ENCODE data around the gene PIN1.
"Not testable (repeated sequence)": the region's sequence is repeated elsewhere in the genome, so short reads cannot be mapped to it uniquely, and the experiment has no call there.

PIN1 gene

GRCh38 chr19:9818734-9819595 lies 16.2 kb upstream of the PIN1 start, which contains the start of gene FBXL12:
TSS of gene FBXL12 (minus strand) at chr19:9819079. CDS start at chr19:9818813, 266 bp downstream.
- H3K36me3 ChIP-seq (ENCODE audit: control insufficient read depth, insufficient read depth, low read length), result no peaks in the 10 kb centered on the region
- H3K4me3 ChIP-seq (ENCODE audit: low read length), result peak within 1 kb of the TSS; percentile 75
- no CpG with 5 or more reads among the region's 82 CpGs for WGBS (ENCODE audit: insufficient coverage, insufficient read length)
- H3K9me3 ChIP-seq (ENCODE audit: control insufficient read depth, insufficient read depth, low read length), result no peaks in the 10 kb centered on the region
- H3K4me1 ChIP-seq (ENCODE audit: control insufficient read depth, insufficient read depth, low read length), result no peaks in the 10 kb centered on the region
- DNase-seq (ENCODE audit: low read depth, low spot score), result peak; percentile 99
- no peak within 1 kb of the TSS for H3K27ac ChIP-seq (ENCODE audit: low read length)
- no peaks in the 10 kb centered on the region for H3K27me3 ChIP-seq (ENCODE audit: control insufficient read depth, insufficient read depth, low read length)

DNA sequence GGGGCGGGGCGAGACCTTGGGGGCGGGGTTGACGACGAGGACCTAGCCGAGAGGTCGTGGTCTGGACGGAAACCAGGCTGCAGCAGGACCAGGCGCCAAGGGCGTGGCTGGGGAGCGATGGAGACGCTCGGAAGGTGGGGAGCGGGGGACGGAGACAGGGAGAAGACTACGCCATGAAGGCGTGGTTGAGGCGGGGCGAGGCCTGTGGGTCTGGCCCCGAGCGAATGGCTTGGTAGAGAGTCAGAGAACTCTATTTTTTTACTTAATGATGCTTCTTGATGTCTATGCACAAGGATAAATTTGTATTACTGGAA lies 15.6 kb upstream of the PIN1 start:
- H3K4me1 ChIP-seq (ENCODE audit: control insufficient read depth, insufficient read depth, low read length), result no peaks in the 10 kb centered on the region
- H3K27ac ChIP-seq (ENCODE audit: low read length), result no peak overlapping the region
- DNase-seq (ENCODE audit: low read depth, low spot score), result peak; percentile 93
- no peaks in the 10 kb centered on the region for H3K9me3 ChIP-seq (ENCODE audit: control insufficient read depth, insufficient read depth, low read length)
- H3K4me3 ChIP-seq (ENCODE audit: low read length), result no peak overlapping the region
- no CpG with 5 or more reads among the region's 21 CpGs for WGBS (ENCODE audit: insufficient coverage, insufficient read length)
- no peaks in the 10 kb centered on the region for H3K27me3 ChIP-seq (ENCODE audit: control insufficient read depth, insufficient read depth, low read length)
- H3K36me3 ChIP-seq (ENCODE audit: control insufficient read depth, insufficient read depth, low read length), result no peaks in the 10 kb centered on the region

- not testable (repeated sequence) for H3K9me3 ChIP-seq (ENCODE audit: control insufficient read depth, insufficient read depth, low read length); H3K4me1 ChIP-seq (ENCODE audit: control insufficient read depth, insufficient read depth, low read length); DNase-seq (ENCODE audit: low read depth, low spot score); H3K27me3 ChIP-seq (ENCODE audit: control insufficient read depth, insufficient read depth, low read length); H3K36me3 ChIP-seq (ENCODE audit: control insufficient read depth, insufficient read depth, low read length); H3K4me3 ChIP-seq (ENCODE audit: low read length); H3K27ac ChIP-seq (ENCODE audit: low read length)
- no CpG with 5 or more reads among the region's 8 CpGs for WGBS (ENCODE audit: insufficient coverage, insufficient read length)
Observed at GRCh38 chr19:9820034-9820433, 15.1 kb upstream of the PIN1 start.

GRCh38 chr19:9823816-9824215 lies 11.3 kb upstream of the PIN1 start:
- Histone ChIP-seq H3K4me3 (ENCODE audit: low read length) (no peak overlapping the region), H3K4me1 (ENCODE audit: control insufficient read depth, insufficient read depth, low read length) (peaks cover 2% of the 10 kb centered on the region; the same call in 1 of the 2 replicates), H3K9me3 (ENCODE audit: control insufficient read depth, insufficient read depth, low read length) (no peaks in the 10 kb centered on the region), H3K27me3 (ENCODE audit: control insufficient read depth, insufficient read depth, low read length) (no peaks in the 10 kb centered on the region), H3K36me3 (ENCODE audit: control insufficient read depth, insufficient read depth, low read length) (no peaks in the 10 kb centered on the region), H3K27ac (ENCODE audit: low read length) (no peak overlapping the region)
- WGBS (ENCODE audit: insufficient coverage, insufficient read length), result no CpG with 5 or more reads among the region's 5 CpGs
- no peak for DNase-seq (ENCODE audit: low read depth, low spot score)

GRCh38 chr19:9827289-9828238 lies 7.6 kb upstream of the PIN1 start, which contains the start of gene UBL5:
TSS of gene UBL5 (plus strand) at chr19:9827918. CDS start at chr19:9828338, 420 bp downstream.
- Histone ChIP-seq H3K36me3 (ENCODE audit: control insufficient read depth, insufficient read depth, low read length) (no peaks in the 10 kb centered on the region), H3K27ac (ENCODE audit: low read length) (no peak within 1 kb of the TSS), H3K9me3 (ENCODE audit: control insufficient read depth, insufficient read depth, low read length) (no peaks in the 10 kb centered on the region), H3K4me3 (ENCODE audit: low read length) (peak within 1 kb of the TSS; percentile 93), H3K4me1 (ENCODE audit: control insufficient read depth, insufficient read depth, low read length) (peaks cover 2% of the 10 kb centered on the region; the same call in 1 of the 2 replicates), H3K27me3 (ENCODE audit: control insufficient read depth, insufficient read depth, low read length) (no peaks in the 10 kb centered on the region)
- DNase-seq (ENCODE audit: low read depth, low spot score), result peak; percentile 85
- WGBS (ENCODE audit: insufficient coverage, insufficient read length), result no CpG with 5 or more reads among the region's 62 CpGs

- no peak overlapping the region for H3K27ac ChIP-seq (ENCODE audit: low read length)
- H3K9me3 ChIP-seq (ENCODE audit: control insufficient read depth, insufficient read depth, low read length), result no peaks in the 10 kb centered on the region
- no CpG with 5 or more reads among the region's 13 CpGs for WGBS (ENCODE audit: insufficient coverage, insufficient read length)
- H3K4me3 ChIP-seq (ENCODE audit: low read length), result peak overlapping the region; percentile 93
- DNase-seq (ENCODE audit: low read depth, low spot score), result no peak
- H3K27me3 ChIP-seq (ENCODE audit: control insufficient read depth, insufficient read depth, low read length), result no peaks in the 10 kb centered on the region
- H3K4me1 ChIP-seq (ENCODE audit: control insufficient read depth, insufficient read depth, low read length), result peaks cover 2% of the 10 kb centered on the region; the same call in 1 of the 2 replicates
- H3K36me3 ChIP-seq (ENCODE audit: control insufficient read depth, insufficient read depth, low read length), result no peaks in the 10 kb centered on the region
Observed at GRCh38 chr19:9828551-9829063, 6.5 kb upstream of the PIN1 start.

DNA sequence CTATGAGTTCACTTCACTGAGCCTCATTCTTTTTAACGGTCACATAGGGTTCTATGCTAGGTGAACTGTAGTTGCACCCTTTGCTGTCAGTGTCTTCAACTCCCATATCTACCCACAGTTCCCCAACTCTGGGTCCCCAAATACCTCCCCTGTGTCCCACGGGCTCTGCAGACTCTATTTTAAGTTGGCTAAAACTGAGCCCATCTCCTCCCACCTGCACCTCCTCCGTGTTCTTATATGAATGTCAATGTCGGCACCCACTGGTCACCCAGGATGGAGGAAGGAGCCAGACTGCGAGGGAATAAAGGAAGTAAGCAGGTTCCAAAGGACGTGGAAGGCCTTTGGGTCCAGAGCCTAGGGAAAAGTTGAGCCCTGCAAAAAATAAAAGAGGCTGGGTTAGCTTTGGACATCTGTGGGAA lies 802 bp upstream of the PIN1 start:
- no peak for DNase-seq (ENCODE audit: low read depth, low spot score)
- no CpG with 5 or more reads among the region's 6 CpGs for WGBS (ENCODE audit: insufficient coverage, insufficient read length)
- Histone ChIP-seq H3K27ac (ENCODE audit: low read length) (no peak overlapping the region), H3K36me3 (ENCODE audit: control insufficient read depth, insufficient read depth, low read length) (0 out of 2 replicates have a peak, but pooled peaks cover 4% of the 10 kb centered on the region), H3K9me3 (ENCODE audit: control insufficient read depth, insufficient read depth, low read length) (no peaks in the 10 kb centered on the region), H3K4me1 (ENCODE audit: control insufficient read depth, insufficient read depth, low read length) (no peaks in the 10 kb centered on the region), H3K27me3 (ENCODE audit: control insufficient read depth, insufficient read depth, low read length) (no peaks in the 10 kb centered on the region), H3K4me3 (ENCODE audit: low read length) (peak overlapping the region; percentile 16; the same call in 1 of the 2 replicates)

- Histone ChIP-seq H3K27ac (ENCODE audit: low read length) (no peak overlapping the region), H3K4me1 (ENCODE audit: control insufficient read depth, insufficient read depth, low read length) (no peaks in the 10 kb centered on the region), H3K27me3 (ENCODE audit: control insufficient read depth, insufficient read depth, low read length) (no peaks in the 10 kb centered on the region), H3K4me3 (ENCODE audit: low read length) (peak overlapping the region; percentile 91), H3K36me3 (ENCODE audit: control insufficient read depth, insufficient read depth, low read length) (0 out of 2 replicates have a peak, but pooled peaks cover 4% of the 10 kb centered on the region), H3K9me3 (ENCODE audit: control insufficient read depth, insufficient read depth, low read length) (no peaks in the 10 kb centered on the region)
- no CpG with 5 or more reads among the region's 28 CpGs for WGBS (ENCODE audit: insufficient coverage, insufficient read length)
- DNase-seq (ENCODE audit: low read depth, low spot score), result no peak
Observed at GRCh38 chr19:9835507-9835949, 410 bp downstream of the PIN1 start.

DNA sequence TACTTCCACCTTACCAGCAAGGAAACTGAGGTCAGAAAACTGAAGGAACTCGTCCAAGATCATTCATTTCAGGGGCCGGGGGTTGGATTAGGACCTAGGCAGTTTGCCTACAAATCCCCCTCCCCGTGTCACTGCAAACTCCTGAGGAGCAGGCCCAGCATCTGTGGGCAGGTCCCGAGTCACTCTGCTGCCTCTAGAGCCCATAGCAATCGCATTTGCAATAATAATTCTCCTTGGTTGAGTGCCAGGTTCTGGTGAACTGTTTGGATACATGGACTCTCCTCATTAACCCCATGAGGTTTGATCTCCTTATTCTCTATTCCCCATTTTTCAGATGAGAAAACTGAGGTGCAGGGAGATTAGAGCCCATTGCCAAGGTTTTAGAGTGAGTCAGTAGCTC lies 903 bp downstream of the PIN1 start:
- peak overlapping the region; percentile 91; the same call in 1 of the 2 replicates for H3K4me3 ChIP-seq (ENCODE audit: low read length)
- H3K9me3 ChIP-seq (ENCODE audit: control insufficient read depth, insufficient read depth, low read length), result no peaks in the 10 kb centered on the region
- no peak for DNase-seq (ENCODE audit: low read depth, low spot score)
- H3K27ac ChIP-seq (ENCODE audit: low read length), result no peak overlapping the region
- H3K36me3 ChIP-seq (ENCODE audit: control insufficient read depth, insufficient read depth, low read length), result peaks cover 7% of the 10 kb centered on the region; the same call in 1 of the 2 replicates
- no peaks in the 10 kb centered on the region for H3K27me3 ChIP-seq (ENCODE audit: control insufficient read depth, insufficient read depth, low read length)
- no CpG with 5 or more reads among the region's 5 CpGs for WGBS (ENCODE audit: insufficient coverage, insufficient read length)
- H3K4me1 ChIP-seq (ENCODE audit: control insufficient read depth, insufficient read depth, low read length), result no peaks in the 10 kb centered on the region

DNA sequence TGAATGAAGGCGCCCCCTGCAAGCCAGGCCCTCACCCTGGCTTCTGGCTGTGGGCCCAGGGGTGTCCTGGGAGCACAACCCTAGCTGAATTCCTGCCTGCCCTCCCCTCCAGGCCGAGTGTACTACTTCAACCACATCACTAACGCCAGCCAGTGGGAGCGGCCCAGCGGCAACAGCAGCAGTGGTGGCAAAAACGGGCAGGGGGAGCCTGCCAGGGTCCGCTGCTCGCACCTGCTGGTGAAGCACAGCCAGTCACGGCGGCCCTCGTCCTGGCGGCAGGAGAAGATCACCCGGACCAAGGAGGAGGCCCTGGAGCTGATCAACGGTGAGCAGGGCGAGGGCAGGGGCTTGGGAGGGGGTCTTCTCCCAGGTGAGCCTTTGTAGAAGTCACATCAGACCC lies 3.2 kb downstream of the PIN1 start:
- no peaks in the 10 kb centered on the region for H3K4me1 ChIP-seq (ENCODE audit: control insufficient read depth, insufficient read depth, low read length)
- no peak overlapping the region for H3K27ac ChIP-seq (ENCODE audit: low read length)

More for the DNA sequence above, 3.2 kb downstream of the PIN1 start:
- WGBS (ENCODE audit: insufficient coverage, insufficient read length), result no CpG with 5 or more reads among the region's 15 CpGs
- H3K36me3 ChIP-seq (ENCODE audit: control insufficient read depth, insufficient read depth, low read length), result peaks cover 14% of the 10 kb centered on the region
- H3K4me3 ChIP-seq (ENCODE audit: low read length), result no peak overlapping the region
- no peaks in the 10 kb centered on the region for H3K9me3 ChIP-seq (ENCODE audit: control insufficient read depth, insufficient read depth, low read length)
- no peaks in the 10 kb centered on the region for H3K27me3 ChIP-seq (ENCODE audit: control insufficient read depth, insufficient read depth, low read length)
- DNase-seq (ENCODE audit: low read depth, low spot score), result no peak
